ENCODE data around the gene PPP6R2.

DNA sequence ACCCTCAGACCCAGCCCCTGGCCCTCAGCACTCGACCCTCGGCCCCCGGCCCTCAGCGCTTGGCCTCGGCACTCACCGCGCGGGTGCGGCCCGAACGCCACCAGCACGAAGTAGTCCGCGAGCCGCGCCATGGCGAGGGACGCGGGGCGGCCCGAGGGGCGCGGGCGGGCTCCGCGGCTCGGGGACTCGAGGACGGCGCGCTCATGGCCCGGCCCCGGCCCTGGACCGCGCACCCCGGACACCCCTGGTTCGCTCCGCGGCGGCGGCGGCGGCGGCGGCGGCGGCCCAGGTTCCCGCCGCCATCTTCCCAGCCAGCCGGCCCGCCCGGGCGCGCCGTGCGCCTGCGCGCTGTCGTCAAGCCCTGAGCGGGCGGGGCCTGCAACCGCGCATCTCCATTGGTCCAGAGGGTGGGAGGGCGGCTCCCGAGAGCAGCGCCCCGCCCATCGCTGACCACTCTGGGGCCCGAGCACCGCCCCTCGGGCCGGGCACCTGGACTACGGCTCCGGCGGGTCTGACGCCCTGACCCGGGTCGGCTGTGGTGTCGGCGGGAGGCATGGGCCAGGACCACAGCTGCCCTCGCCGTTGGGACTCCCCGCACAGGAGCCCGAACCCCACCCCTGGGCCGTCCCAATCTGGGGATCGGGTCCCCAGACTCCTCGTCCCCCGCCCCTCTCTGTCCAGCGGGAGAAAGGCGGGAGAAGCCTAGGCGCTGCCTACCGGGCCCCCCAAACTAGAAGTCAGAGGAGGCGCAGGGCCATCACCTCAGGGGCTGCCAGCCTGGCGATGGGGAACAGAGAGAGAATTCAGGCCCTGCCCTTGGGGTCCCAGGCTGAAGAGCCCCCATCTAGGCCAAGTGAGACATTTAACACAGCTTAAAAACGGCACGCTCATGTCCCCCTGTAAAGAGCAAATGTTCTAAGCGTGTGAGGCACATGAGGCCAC, 131.9 kb downstream of the PPP6R2 start, which contains the start of gene SBF1:
- TF ChIP-seq, protein P1, sequence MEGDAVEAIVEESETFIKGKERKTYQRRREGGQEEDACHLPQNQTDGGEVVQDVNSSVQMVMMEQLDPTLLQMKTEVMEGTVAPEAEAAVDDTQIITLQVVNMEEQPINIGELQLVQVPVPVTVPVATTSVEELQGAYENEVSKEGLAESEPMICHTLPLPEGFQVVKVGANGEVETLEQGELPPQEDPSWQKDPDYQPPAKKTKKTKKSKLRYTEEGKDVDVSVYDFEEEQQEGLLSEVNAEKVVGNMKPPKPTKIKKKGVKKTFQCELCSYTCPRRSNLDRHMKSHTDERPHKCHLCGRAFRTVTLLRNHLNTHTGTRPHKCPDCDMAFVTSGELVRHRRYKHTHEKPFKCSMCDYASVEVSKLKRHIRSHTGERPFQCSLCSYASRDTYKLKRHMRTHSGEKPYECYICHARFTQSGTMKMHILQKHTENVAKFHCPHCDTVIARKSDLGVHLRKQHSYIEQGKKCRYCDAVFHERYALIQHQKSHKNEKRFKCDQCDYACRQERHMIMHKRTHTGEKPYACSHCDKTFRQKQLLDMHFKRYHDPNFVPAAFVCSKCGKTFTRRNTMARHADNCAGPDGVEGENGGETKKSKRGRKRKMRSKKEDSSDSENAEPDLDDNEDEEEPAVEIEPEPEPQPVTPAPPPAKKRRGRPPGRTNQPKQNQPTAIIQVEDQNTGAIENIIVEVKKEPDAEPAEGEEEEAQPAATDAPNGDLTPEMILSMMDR (IDR thresholded peaks at IDR 0.05) = no peak
- peak; percentile 77 for TF ChIP-seq POLR2A (IDR thresholded peaks at IDR 0.05)
